ENCODE results near the gene CENPF.
A peak's percentile ranks its signal among the peaks of the same experiment; 100 is the strongest.
"Not testable (repeated sequence)": the region's sequence is repeated elsewhere in the genome, so short reads cannot be mapped to it uniquely, and the experiment has no call there.

Gene CENPF

DNA sequence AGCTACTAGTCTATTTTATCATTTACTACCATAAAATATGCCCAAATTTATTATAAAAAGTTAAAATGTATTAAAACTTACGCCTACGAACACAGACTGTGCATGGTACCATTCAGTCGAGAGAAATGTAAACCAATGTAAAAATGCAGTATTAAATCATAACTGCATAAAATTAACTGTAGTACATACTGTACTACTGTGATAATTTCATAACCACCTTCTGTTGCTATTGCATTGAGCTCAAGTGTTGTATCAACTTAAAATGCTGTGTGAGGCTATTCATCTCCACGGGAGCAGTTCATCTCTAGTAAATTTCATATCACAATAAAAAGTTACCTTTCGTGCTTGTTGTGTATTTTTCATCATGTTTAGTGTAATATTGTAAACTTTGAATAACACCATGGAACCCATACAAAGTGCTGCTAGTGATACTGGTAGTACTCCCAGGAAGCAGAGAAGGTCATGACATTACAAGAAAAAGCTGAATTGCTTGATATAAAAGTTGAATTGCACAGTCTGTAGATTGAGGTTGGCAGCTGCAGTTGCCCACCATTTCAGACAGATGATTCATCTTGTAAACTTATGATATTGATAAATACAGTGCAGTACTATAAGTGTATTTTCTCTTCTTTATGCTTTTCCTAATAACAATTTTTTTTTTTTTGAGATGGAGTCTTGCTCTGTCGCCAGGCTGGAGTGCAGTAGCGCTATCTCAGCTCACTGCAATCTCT is 19.0 kb upstream of the CENPF start:
- no peak for DNase-seq

DNA sequence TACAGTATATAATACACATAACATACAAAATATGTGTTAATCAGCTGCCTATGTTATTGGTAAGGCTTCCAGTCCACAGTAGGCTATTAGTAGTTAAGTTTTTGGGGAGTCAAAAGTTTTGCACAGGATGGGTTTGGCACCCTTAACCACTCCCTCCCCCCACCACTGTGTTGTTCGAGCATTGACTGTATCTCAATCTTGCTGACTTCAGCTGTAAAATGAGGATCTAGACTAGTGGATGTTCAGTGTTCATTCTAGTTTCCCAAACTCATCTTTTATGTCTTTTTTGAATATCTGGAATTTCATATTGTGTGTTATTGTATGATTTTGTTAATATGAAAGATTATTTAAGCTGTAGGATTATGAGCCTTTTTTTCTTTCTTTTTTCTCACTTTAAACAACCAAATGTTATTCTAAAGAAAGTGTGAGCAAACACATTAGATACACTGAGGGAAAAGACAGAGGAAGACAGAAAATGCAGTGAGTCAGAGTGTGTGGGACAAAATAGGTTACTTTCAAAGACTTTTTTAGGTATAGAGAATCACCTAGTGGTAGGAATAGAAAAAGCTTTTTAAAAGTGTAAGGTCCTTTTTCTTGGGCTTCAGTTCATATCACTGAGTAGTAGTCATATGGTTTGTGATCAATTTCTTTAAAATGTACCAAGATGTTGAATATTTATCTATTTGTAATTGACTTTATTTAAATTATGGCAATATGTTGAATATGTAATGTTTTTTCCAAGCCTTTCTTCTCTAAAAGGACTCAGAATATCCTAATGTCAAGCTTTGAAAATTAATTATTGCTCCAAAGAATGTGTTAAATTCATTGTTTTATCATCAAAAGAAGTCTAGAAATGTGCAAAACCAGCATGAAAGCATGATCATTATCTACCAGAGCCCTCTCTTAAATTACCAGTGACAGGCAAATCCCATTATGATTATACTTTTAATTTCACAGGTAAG is 17.9 kb upstream of the CENPF start:
- peak; percentile 5 for DNase-seq

DNA sequence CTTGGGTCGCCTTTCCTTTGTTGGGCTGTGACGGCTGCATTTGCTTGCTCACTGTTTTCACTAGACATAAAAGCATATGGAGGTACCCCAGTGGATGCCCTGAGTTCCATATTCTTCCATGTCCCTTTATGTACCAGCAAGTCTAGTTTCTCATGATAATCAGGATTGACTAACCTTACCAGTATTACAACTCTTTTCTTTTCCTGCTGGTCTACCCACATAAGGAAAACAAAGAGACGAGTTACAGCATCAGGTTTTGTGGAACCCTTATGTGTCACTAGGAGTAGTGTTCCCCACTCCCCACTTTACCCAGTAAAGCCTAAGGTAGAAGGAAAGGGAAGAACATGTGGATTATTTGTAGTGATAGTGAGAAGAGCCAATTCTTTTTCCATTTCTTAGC is 16.4 kb upstream of the CENPF start:
- DNase-seq, result no peak

DNA sequence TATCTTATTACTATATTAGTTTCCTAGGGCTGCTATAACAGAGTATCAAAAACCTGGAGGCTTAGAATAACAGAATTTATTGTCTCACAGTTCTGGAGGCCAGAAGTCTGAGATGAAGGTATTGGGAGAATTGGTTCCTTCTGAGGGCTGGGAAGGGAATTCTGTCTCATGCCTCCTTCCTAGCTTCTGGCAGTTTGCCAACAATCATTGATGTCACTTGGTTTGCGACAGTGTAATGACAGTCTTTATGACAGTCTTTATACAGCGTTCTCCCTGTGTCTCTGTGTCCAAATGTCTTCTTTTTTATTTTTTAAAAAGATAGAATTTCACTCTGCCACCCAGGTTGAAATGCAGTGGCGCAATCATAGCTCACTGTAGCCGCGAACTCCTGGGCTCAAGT is 15.8 kb upstream of the CENPF start:
- no peak for DNase-seq

DNA sequence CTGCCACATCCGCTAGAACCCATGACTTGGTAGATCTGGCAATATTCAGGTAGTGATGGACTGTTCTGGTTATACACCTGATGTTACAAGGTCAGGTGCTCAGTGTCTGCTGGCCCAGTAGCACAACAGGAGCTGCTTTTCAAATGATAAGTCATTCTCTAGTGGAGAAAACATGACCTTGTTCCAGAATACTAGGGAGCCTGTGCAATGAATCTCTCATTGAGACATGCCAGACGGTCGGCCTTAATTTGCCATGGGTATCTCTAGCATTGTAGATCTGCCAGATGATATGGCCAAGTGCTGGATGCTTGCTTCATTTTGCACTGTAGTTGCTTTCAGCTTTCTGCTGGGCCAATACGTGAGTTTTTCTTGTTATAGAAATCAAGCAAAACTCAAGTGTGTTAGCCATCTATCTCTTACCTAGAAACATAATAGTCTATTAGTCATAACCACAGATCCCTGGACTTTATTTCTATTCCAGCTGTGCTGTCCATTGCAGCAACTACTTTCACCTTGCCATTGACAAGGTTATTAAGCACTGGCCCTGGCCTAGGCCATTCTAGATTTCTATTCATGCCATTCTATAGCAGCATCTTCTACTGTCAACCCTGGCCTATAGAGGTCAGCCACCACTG is 13.9 kb upstream of the CENPF start:
- DNase-seq, result no peak

DNA sequence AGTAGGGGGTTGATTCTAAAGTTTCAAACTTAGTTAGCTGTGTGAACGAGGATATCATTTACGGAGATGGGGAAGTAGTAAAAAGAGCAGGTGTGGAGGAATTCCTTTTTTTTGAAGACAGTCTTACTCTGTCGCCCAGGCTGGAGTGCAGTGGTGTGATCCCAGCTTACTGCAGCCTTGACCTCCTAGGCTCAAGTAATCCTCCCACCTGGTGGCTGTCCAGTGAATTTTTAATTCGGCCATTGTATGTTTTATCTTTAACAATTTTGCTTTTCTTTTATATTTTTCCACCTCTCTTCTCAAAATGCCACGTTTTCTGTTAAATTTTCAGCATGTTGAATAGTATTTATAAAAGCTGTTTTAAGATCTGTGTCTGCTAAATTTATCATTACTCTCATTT is 12.3 kb upstream of the CENPF start:
- DNase-seq, result no peak

DNA sequence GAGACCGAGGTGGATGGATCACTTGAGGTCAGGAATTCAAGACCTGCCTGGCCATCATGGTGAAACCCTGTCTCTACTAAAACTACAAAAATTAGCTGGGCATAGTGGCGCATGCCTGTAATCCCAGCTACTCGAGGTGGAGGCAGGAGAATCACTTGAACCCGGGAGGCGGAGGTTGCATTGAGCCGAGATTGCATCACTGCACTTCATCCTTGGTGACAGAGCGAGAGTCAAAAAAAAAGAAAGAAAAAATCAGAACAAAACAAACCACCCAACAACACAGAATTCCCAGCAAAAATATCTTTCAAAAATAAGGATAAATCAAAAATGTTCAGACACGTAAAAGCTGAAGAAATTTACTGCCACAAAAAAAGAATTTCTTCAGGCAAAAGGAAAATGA is 11.1 kb upstream of the CENPF start:
- not testable (repeated sequence) for DNase-seq

DNA sequence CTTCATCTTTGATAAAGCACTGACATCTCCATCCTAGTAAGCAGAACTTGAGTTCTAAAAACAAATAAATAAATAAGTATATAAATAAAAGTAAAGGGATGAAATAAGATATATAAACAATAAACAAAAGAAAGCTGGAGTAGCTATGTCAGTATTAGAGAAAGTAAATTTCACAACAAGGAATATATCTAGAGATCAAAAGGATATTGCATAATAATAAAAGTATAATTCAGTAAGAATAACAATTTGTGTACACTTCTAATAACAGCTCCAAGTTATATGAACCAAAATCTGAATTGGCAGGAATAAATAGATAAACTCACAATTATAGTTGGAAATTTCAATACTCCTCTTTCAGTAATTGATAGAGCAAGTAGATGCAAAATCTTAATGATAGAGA is 9.8 kb upstream of the CENPF start:
- DNase-seq, result no peak

DNA sequence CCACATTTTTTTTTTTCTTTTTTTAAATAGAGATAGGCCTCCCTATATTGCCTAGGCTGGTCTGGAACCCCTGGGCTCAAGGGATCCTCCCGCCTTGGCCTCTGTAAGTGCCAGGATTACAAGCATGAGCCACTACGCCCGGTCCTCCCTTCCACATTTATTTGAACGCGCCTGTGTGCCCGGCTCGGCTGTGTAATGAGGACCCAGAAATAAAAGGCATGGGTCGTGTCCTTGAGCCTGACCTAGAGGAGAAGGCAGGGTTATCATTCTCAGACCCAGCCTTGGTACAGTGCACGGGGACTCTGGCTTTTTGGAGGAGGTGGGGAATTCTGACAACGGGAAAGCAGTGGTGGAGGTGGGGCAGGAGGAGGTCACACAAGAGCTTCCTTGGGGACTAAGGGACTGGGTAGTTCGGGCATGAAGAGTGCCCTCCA is 841 bp downstream of the CENPF start:
- no peak for DNase-seq

DNA sequence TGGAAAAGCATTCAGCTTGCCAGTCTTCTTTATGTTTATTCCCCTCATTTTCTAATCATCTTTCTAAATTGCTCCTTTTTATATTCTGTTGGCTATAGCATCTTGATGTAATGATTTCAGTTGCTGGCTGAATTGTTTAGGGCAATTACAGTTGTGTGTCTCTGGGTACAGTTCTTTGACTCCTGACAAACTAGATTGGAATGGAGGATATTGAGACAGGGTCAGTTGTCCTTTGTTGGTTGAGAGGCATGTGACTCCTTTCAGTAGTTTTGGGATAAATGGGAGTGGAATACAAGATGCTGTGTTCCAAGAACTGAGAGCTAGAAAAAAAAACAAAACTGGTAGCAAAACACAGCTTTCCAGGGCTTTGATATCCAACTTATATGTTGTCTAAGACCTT is 1.5 kb downstream of the CENPF start:
- DNase-seq, result no peak

DNA sequence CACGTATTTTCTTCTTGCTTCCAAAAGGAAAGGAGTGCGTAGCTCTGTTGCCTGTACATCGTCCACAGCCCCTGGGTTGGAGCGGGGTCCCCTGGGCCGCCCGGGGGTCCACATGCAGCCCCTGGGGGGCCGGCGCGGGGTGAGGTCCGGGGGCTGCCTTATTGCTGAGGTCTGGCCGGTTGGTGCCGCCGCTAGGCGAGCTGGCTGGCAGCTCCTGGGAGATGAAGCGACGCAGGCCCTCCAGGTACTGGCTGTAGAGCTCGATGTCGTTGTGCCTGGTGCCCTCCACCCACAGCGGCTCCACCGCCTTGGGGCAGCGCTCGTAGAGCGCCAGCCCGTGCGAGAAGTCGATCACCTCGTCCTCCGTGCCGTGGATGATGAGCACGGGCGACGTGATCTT is 2.5 kb downstream of the CENPF start:
- not testable (repeated sequence) for DNase-seq

DNA sequence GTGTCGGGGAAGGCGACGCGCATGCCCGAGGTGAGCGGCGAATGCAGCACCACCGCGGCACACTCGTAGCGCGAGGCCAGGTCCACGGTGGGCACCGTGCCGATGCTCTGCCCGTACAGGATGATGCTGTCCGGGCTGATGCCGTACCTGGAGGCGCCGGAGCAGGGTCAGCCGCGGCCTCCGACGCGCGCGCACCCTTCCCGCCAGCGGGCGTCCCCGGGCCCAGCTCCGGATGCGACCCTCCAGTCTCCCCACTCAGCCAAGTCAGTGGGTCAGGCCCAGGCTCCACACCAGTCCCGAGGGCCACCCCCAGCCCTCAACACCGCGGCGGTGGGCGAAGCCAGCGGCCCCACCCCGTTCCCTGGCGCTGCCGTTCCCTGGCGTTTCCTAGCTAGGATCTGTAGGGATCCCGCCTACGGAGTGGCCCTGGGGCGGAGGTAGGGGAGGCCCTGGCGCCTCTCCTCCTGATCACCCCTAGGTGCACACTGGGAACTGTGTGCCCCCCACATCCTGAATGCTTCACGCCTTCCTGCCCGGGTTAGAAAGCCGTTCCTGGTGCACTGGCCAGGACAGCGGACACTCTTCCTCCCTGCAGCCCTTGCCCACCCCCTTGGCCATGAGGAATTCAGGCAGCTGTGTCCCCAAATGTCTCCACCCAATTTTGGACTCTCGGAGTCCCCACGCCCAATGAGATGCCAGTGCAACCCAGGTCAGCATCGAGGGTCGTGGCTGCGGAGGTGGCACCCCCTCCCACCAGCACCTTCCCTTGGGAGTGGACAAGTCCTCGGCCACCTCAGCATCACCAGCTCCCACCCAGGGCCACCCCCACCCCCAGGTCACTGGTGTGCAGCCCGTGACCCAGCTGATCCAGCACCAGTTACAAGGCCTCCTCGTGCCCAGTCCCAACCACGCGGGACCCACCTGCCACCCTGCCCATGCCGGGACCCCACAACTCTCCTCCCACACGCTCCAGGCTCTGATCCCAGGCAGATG is 3.2 kb downstream of the CENPF start:
- not testable (repeated sequence) for DNase-seq

DNA sequence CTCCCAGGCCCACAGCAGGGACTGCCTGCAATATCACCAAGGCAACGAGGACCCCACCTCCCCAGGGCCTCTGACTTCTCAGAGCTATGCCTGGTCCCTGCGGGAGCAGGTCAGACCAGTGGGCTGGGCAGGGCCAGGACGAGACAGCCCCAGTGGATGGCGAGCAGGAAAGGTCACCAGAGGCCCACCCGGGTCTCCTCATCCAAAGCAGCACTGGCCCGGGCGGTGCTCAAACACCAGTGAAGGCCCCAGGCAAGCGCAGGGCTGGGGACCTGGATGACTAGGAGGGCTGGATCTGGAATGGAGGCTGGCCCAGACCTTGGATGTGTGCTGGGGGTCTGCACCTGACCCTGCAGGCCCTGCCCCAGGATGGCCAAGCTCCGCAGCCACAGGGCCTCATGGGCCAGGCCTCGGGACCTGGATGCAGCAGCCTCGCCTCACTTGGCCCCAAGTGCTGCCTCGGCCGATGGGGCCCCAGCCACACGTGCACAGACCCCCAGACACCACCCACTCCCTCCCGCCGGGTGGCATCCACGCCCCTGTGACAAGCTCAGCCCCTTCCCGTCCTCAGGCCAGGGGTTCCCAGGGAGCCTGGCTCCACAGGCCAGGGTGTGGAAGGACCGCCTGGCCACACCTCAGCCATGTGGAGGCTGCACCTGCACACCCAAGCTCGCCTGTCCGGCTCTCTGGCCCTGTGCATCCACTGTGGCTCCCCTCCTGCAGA is 4.7 kb downstream of the CENPF start:
- DNase-seq, result not testable (repeated sequence)

DNA sequence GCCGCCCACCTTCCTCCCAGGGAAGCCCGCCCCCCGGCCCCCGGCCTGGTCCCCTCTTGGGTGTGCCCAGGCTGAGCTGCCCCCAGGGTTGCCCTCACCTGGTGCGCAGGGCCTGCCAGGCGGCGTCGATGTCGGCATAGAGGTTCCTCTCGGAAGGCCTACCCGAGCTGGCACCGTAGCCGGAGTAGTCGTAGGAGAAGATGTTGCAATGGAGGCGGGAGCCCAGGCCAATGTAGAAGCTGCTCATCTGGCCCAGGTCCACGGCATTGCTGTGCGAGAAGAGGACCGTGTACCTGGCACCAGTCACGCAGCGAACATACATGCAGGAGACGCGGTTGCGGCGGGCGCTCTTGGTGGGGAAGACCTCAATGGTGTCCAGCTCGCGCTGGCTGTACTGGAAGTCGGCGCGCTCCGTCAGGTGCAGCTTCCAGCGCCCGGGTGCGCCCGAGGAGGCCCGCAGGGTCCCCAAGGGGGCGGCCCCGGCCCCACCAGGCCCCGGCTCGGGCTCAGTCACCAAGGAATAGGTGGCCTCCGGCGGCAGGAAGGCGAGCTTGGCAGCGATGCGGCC is 5.3 kb downstream of the CENPF start:
- not testable (repeated sequence) for DNase-seq

DNA sequence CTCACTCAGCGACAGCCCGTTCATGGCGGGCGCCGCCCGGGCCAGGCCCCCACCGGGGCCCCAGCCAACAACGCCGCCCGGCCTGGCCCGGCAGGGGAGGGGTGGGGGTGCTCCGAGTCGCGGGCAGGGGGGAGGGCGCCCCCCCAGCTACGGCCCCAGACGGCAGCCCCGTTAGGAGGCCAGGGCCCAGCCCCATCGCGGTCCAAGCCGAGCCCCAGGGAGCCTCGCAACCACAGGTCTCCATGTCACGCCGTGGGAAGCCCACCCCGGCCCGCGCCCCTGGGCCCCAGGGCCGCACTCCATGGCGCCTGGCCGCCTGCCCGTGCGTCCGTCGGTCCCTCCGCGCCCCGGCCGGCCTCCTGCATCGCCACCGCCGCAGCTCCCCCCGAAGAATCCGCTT is 5.8 kb downstream of the CENPF start:
- not testable (repeated sequence) for DNase-seq

DNA sequence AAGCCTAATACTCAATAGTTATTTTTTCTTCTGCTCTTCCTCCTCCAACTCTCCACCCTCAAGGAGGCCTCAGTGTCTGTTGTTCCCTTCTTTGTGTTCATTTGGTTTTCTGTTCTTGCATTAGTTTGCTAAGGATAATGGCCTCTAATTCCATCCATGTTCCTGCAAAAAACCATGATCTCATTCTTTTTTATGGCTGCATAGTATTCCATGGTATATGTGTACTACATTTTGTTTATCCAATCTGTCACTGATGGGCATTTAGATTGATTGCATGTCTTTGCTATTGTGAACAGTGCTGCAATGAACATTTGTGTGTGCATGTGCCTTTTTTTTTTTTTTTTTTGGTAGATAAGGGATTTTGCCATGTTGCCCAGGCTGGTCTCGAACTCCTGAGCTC is 6.7 kb downstream of the CENPF start:
- DNase-seq, result no peak

DNA sequence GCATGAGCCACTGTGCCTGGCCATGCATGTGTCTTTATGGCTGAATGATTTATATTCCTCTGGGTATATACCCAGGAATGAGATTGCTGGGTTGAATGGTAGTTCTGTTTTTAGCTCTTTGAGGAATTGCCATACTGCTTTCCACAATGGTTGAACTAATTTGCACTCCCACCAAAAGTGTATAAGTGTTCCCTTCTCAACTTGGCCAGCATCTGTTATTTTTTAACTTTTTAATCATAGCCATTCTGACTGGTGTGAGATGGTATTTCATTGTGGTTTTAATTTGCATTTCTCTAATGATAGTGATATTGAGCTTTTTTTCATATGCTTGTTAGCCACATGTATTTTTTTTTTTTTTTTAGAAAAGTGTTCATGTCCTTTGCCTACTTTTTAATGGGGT is 7.1 kb downstream of the CENPF start:
- not testable (repeated sequence) for DNase-seq

DNA sequence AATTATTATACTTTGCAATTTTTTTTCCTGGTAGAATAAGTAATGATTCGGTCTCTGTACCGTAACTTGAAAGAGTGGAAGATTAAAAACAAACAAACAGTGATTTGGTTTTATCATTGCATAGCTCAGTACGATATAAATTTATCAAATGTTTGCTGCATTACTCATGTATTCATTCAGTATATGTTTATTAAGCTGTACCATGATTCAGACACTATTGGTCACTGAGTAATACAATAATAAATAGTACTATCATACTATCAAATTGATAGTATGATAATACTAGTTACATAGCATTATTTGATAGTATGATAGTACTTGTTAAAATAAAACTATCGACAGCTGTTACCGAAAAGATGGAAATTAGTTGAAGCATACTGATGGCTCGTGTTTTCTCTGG is 12.1 kb downstream of the CENPF start:
- no peak for DNase-seq

DNA sequence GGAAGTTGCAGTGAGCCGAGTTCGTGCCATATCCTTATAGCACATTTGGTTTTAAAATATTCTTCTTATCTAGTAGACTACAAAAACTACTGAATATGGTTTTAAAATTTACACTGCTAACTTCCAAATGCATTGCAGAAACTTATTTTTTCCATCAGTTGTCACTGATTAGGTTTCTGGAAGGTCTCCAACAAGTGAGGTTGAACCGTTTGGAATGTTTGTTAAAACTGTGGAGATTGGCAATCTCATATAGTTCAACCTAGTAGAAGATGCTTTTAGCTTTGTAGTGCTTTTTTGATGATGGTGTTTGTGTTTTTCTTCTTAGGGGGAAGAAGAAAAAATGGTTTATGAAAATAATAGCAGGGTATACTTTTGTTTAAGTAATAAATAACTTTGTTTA is 12.9 kb downstream of the CENPF start:
- DNase-seq, result no peak

DNA sequence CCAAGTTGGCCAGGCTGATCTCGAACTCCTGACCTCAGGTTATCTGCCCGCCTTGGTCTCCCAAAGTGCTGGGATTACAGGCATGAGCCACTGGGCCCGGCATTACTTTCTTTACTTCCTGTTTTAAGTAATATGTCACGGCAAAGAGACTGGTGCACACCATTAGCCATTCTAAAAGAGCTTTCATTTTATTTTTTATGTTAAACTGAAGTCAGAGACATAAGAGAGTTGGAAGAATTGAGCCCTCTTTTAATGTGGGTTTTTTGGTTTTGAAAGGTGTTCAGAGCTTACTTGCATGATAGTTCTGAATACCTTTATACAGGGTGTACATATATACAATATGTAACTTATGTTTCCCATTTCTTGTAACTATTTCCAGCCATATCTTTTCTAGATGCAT is 14.3 kb downstream of the CENPF start:
- DNase-seq, result no peak

DNA sequence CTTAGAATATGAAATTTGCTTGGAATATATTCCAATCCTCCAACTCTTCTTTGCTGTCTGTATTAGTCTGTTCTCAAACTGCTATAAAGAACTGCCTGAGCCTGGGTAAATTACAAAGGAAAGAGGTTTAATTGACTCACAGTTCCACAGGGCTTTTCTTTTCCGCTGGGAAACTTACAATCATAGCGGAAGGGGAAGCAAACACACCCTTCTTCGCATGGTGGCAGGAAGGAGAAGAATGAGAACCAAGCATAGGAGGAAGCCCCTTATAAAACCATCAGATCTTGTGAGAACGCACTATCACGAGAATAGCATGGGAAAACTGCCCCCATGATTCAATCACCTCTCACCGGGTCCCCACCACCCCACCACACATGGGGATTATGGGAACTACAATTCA is 14.8 kb downstream of the CENPF start:
- no peak for DNase-seq

Measured in inflammatory macrophage treated with lipopolysaccharide for 4 hours (primary cell).